Neural cell (in vitro differentiated cells): ENCODE data around the gene ASCC3.

ENCODE experiments used
- EP300 ChIP-seq: fragments of 450-650 bp; conservative IDR thresholded peaks from 2 replicates; pipeline ENCODE4 v1.6.1; 2014; ENCODE audit warnings: antibody characterized with exemption, mild to moderate bottlenecking, moderate library complexity; ENCODE audit not compliant: poor library complexity, severe bottlenecking
- EZH2 ChIP-seq: fragments of 200-600, 300-800 bp; shearing (Covaris generic), sonication (generic); IDR thresholded peaks from 2 replicates; pipeline ENCODE4 v1.6.1; 2014; ENCODE audit warnings: antibody characterized with exemption, low read length, borderline replicate concordance, mild to moderate bottlenecking; ENCODE audit not compliant: insufficient read depth, poor library complexity, severe bottlenecking
- RAD21 ChIP-seq: fragments of 450-650 bp; conservative IDR thresholded peaks from 2 replicates; pipeline ENCODE4 v1.6.1; 2014; ENCODE audit warnings: antibody characterized with exemption, mild to moderate bottlenecking, moderate library complexity
- TF ChIP-seq, protein P1 (sequence below): fragments of 450-650 bp; IDR thresholded peaks from 2 replicates; pipeline ENCODE4 v1.5.1; 2014; ENCODE audit warnings: antibody characterized with exemption, mild to moderate bottlenecking, moderate library complexity; ENCODE audit not compliant: poor library complexity, severe bottlenecking
- TF ChIP-seq, protein P2 (sequence below): IDR thresholded peaks from 2 replicates; pipeline ENCODE4 v1.6.1; 2012; ENCODE audit warnings: borderline replicate concordance

DNA sequence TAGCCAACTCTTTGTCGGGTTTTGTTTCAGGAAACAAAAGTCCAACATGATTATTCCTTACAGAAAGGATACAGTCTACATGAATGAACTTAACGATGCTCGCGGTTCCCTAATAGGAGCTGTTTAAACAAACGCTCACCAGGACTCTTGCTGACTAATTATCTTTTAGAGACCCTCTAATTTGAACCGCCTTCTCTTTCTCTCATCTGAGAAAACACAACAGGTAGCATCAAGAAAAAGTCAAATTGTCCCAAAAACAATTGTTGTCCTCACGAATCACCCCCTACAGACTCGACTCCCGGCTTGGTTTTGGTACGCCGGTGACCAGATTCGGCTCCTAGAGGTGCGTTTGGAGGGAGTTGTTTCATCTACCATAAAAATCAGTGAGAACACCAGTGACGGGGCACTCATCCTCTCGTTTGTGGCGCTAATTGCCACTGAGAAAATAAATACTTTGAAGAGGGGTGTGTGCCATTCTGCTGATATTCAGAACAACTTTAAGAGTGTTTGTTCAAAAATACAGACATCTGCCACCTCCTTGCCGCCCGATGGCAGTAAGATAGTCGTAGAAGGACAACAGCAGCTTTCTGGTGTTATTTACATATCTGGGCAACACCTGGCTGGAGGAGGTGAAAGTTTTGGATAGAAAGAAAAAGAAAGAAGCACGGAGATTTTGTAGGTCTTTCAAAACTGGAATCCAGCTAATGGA is 415.3 kb downstream of the ASCC3 start:
- TF ChIP-seq, protein P1, sequence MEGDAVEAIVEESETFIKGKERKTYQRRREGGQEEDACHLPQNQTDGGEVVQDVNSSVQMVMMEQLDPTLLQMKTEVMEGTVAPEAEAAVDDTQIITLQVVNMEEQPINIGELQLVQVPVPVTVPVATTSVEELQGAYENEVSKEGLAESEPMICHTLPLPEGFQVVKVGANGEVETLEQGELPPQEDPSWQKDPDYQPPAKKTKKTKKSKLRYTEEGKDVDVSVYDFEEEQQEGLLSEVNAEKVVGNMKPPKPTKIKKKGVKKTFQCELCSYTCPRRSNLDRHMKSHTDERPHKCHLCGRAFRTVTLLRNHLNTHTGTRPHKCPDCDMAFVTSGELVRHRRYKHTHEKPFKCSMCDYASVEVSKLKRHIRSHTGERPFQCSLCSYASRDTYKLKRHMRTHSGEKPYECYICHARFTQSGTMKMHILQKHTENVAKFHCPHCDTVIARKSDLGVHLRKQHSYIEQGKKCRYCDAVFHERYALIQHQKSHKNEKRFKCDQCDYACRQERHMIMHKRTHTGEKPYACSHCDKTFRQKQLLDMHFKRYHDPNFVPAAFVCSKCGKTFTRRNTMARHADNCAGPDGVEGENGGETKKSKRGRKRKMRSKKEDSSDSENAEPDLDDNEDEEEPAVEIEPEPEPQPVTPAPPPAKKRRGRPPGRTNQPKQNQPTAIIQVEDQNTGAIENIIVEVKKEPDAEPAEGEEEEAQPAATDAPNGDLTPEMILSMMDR: no peak
- TF ChIP-seq EZH2 (no peak), RAD21 (no peak), EP300 (no peak)
- TF ChIP-seq, protein P2, sequence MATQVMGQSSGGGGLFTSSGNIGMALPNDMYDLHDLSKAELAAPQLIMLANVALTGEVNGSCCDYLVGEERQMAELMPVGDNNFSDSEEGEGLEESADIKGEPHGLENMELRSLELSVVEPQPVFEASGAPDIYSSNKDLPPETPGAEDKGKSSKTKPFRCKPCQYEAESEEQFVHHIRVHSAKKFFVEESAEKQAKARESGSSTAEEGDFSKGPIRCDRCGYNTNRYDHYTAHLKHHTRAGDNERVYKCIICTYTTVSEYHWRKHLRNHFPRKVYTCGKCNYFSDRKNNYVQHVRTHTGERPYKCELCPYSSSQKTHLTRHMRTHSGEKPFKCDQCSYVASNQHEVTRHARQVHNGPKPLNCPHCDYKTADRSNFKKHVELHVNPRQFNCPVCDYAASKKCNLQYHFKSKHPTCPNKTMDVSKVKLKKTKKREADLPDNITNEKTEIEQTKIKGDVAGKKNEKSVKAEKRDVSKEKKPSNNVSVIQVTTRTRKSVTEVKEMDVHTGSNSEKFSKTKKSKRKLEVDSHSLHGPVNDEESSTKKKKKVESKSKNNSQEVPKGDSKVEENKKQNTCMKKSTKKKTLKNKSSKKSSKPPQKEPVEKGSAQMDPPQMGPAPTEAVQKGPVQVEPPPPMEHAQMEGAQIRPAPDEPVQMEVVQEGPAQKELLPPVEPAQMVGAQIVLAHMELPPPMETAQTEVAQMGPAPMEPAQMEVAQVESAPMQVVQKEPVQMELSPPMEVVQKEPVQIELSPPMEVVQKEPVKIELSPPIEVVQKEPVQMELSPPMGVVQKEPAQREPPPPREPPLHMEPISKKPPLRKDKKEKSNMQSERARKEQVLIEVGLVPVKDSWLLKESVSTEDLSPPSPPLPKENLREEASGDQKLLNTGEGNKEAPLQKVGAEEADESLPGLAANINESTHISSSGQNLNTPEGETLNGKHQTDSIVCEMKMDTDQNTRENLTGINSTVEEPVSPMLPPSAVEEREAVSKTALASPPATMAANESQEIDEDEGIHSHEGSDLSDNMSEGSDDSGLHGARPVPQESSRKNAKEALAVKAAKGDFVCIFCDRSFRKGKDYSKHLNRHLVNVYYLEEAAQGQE: no peak
